Stimulated activated CD4-positive, alpha-beta T cell treated with anti-CD3 and anti-CD28 coated beads, Interleukin-15, amount 100 ng/mL, for 1 hour (primary cell): ENCODE results near the gene RSRC2.
"Not testable (repeated sequence)": the region's sequence is repeated elsewhere in the genome, so short reads cannot be mapped to it uniquely, and the experiment has no call there.

Experiments
- DNase-seq, 2 donors: peaks; one replicate each; pipeline ENCODE4 v3.0.0-alpha.2; 2020; ENCODE audit warnings: low read depth in 1 of 2, low spot score in 1 of 2

Gene RSRC2

GRCh38 chr12:122486805-122487426 is 39.8 kb downstream of the RSRC2 start:
- DNase-seq = no peak

- not testable (repeated sequence) for DNase-seq
Observed at GRCh38 chr12:122486360-122486759, 40.4 kb downstream of the RSRC2 start.

GRCh38 chr12:122484385-122484784 is 42.4 kb downstream of the RSRC2 start:
- not testable (repeated sequence) for DNase-seq

GRCh38 chr12:122483969-122484368 is 42.8 kb downstream of the RSRC2 start:
- no peak for DNase-seq

GRCh38 chr12:122481861-122482260 is 44.9 kb downstream of the RSRC2 start:
- DNase-seq = no peak

GRCh38 chr12:122480753-122481152 is 46.0 kb downstream of the RSRC2 start:
- DNase-seq = no peak

- DNase-seq = no peak
Observed at GRCh38 chr12:122474324-122474716, 52.4 kb downstream of the RSRC2 start.

GRCh38 chr12:122473543-122474323 is 53.0 kb downstream of the RSRC2 start:
- peak in 1 of 2 donors; percentile 24 for DNase-seq

GRCh38 chr12:122471324-122472226 is 55.2 kb downstream of the RSRC2 start:
- DNase-seq = no peak

GRCh38 chr12:122470576-122470975 is 56.2 kb downstream of the RSRC2 start:
- DNase-seq = not testable (repeated sequence)

- DNase-seq = not testable (repeated sequence)
Observed at GRCh38 chr12:122469856-122470255, 56.9 kb downstream of the RSRC2 start.

- DNase-seq = no peak
Observed at GRCh38 chr12:122467983-122468382, 58.8 kb downstream of the RSRC2 start.

- DNase-seq = not testable (repeated sequence)
Observed at GRCh38 chr12:122464317-122465042, 62.3 kb downstream of the RSRC2 start.

GRCh38 chr12:122460641-122461040 is 66.1 kb downstream of the RSRC2 start:
- DNase-seq = no peak

- DNase-seq = no peak
Observed at GRCh38 chr12:122460061-122460460, 66.7 kb downstream of the RSRC2 start.

GRCh38 chr12:122459211-122459610 is 67.5 kb downstream of the RSRC2 start:
- DNase-seq = no peak

- no peak for DNase-seq
Observed at GRCh38 chr12:122458105-122459035, 68.4 kb downstream of the RSRC2 start.

GRCh38 chr12:122457627-122458026 is 69.1 kb downstream of the RSRC2 start:
- no peak for DNase-seq

GRCh38 chr12:122454739-122455138 is 72.0 kb downstream of the RSRC2 start:
- no peak for DNase-seq

- no peak for DNase-seq
Observed at GRCh38 chr12:122454250-122454721, 72.5 kb downstream of the RSRC2 start.
